Fibroblast of the aortic adventitia (primary cell): ENCODE measurements around the gene TERT. TPM values are rescaled to one million over a fixed set of nuclear protein-coding genes. Genes with fewer than 3 reads are reported as not detected.
"Not testable (repeated sequence)": the region's sequence is repeated elsewhere in the genome, so short reads cannot be mapped to it uniquely, and the experiment has no call there.

Source experiments
- DNase-seq: peaks from one replicate; pipeline ENCODE4 v3.0.0-alpha.2; 2010; ENCODE audit warnings: low read depth
- H3K4me3 ChIP-seq: 2 replicates; pipeline ENCODE4 v1.5.1; 2011; ENCODE audit warnings: low read depth, mild to moderate bottlenecking, control low read depth, low read length, moderate library complexity
- total RNA-seq: library from RNA; depleted of rRNA; stranded (reverse); fragments of >200 nt; gene quantifications from 2 replicates; pipeline ENCODE4 v1.2.3, GENCODE V29; 2012; ENCODE audit warnings: low replicate concordance
- TF ChIP-seq, protein P1 (sequence below): IDR thresholded peaks from 2 replicates; pipeline ENCODE4 v1.5.1; 2011; ENCODE audit warnings: mild to moderate bottlenecking, low read length, control low read depth, inconsistent platforms; ENCODE audit not compliant: insufficient read depth

The TERT gene
- total RNA-seq, 1 donor, result not detected

DNA sequence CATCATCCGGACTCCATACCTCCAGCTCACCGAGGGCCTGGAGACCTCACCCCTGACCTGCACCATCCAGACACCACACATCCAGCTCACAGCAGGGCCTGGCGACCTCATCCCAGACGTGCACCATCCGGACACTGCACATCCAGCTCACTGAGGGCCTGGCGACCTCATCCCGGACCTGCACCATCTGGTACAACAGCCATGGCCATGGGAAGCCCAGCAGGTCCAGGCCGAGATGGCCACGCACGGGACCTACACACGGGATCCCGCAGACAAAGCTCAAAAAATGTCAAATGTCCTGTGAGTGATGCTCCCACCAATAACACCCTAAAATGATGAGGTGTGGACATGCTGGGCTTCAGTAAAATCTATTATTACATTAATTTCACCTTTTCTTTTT lies 9.7 kb downstream of the TERT start:
- no peak overlapping the region for H3K4me3 ChIP-seq
- TF ChIP-seq, protein P1, sequence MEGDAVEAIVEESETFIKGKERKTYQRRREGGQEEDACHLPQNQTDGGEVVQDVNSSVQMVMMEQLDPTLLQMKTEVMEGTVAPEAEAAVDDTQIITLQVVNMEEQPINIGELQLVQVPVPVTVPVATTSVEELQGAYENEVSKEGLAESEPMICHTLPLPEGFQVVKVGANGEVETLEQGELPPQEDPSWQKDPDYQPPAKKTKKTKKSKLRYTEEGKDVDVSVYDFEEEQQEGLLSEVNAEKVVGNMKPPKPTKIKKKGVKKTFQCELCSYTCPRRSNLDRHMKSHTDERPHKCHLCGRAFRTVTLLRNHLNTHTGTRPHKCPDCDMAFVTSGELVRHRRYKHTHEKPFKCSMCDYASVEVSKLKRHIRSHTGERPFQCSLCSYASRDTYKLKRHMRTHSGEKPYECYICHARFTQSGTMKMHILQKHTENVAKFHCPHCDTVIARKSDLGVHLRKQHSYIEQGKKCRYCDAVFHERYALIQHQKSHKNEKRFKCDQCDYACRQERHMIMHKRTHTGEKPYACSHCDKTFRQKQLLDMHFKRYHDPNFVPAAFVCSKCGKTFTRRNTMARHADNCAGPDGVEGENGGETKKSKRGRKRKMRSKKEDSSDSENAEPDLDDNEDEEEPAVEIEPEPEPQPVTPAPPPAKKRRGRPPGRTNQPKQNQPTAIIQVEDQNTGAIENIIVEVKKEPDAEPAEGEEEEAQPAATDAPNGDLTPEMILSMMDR, result no peak
- no peak for DNase-seq

DNA sequence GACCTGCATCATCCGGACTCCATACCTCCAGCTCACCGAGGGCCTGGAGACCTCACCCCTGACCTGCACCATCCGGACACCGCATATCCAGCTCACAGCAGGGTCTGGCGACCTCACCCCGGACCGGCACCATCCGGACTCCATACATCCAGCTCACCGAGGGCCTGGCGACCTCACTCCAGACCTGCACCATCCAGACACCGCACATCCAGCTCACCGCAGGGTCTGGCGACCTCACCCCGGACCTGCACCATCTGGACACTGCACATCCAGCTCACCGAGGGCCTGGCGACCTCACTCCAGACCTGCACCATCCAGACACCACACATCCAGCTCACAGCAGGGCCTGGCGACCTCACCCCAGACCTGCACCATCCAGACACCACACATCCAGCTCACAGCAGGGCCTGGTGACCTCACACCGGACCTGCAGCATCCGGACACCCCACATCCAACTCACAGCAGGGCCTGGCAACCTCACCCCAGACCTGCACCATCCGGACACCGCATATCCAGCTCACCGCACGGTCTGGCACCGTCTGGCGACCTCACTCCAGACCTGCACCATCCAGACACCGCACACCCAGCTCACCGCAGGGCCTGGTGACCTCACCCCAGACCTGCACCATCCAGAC lies 10.4 kb downstream of the TERT start:
- not testable (repeated sequence) for DNase-seq, H3K4me3 ChIP-seq

DNA sequence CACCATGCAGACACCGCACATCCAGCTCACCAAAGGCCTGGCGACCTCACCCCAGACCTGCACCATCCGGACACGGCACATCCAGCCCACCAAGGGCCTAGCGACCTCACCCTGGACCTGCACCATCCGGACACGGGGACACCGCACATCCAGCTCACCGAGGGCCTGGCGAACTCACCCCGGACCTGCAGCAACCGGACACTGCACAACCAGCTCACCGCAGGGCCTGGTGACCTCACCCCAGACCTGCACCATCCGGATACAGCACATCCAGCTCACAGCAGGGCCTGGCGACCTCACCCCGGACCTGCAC lies 11.2 kb downstream of the TERT start:
- H3K4me3 ChIP-seq, DNase-seq: not testable (repeated sequence)

DNA sequence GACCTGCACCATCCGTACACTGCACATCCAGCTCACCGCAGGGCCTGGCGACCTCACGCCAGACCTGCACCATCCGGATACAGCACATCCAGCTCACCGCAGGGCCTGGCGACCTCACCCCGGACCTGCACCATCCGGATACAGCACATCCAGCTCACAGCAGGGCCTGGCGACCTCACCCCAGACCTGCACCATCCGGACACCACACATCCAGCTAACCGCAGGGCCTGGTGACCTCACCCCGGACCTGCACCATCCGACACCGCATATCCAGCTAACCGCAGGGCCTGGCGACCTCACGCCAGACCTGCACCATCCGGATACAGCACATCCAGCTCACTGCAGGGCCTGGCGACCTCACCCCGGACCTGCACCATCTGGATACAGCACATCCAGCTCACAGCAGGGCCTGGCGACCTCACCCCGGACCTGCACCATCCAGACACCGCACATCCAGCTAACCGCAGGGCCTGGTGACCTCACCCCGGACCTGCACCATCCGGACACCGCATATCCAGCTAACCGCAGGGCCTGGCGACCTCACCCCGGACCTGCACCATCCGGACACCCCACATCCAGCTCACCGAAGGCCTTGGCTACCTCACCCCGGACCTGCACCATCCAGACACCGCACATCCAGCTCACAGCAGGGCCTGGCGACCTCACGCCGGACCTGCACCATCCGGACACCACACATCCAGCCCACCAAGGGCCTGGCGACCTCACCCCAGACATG lies 11.7 kb downstream of the TERT start:
- not testable (repeated sequence) for H3K4me3 ChIP-seq, DNase-seq

DNA sequence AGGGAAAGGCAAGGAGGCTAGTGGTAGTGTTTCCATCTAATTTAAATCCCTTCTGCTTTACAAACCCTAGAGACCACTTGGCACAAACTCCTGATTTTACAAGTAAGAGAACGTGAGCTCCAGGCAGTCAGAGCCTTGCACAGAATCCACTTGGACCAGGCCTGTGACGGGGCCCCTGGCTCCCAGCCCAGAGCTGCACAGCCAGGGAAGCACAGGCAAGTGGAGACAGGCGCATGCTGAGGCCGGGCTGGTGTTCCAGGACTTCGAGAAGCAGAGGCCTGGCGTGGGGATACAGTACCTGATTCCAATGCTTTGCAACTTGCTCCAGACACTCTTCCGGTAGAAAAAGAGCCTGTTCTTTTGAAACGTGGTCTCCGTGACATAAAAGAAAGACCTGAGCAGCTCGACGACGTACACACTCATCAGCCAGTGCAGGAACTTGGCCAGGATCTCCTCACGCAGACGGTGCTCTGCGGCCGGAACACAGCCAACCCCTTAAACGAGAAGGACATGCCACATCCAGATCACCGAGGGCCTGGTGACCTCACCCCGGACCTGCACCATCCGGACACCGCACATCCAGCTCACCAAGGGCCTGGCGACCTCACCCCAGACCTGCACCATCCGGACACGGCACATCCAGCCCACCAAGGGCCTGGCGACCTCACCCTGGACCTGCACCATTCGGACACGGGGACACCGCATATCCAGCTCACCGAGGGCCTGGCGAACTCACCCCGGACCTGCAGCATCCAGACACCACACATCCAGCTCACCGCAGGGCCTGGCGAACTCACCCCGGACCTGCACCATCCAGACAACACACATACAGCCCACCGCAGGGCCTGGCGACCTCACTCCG lies 12.5 kb downstream of the TERT start:
- H3K4me3 ChIP-seq, result no peak overlapping the region
- DNase-seq, result no peak
- TF ChIP-seq, protein P1, result no peak

DNA sequence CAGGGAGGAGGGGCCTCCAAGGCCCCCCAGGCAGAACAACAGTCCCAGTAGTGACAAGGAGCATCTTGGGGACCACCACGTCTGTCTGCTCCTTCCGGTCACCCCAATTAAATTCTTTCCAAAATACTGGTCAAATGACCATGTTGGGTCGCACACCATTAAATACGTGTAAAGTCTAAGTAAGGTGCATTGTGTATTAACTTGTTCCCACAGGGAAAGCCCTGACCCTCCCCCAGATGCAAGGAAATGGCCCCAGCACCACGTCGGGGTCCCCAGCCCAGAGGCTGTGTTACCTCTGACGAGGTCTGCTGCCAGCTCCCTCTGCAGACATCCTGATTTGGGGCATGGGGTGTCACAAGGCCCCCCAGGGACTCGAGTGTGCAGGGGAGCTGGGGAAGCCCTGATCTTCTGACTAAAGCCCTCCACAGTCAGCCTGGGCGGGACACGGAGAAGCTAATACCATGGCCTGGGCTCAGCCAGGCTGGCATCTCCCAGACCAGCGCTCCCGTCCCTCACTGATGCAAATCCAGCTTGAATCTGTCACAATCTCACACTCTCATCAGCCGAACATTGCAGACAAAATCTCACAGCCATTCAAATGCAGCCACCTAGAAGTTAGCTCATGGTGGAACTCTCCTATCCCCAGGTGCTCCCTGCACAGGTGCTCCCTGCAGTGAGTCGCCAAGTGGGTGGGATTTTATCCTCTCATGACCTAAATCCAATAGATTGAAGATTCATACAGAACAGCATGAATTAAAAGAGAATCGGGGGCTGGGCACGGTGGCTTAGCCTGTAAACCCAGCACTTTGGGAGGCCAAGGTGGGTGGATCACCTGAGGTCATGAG lies 13.6 kb downstream of the TERT start:
- H3K4me3 ChIP-seq, result no peak overlapping the region
- TF ChIP-seq, protein P1, result no peak
- DNase-seq, result no peak

DNA sequence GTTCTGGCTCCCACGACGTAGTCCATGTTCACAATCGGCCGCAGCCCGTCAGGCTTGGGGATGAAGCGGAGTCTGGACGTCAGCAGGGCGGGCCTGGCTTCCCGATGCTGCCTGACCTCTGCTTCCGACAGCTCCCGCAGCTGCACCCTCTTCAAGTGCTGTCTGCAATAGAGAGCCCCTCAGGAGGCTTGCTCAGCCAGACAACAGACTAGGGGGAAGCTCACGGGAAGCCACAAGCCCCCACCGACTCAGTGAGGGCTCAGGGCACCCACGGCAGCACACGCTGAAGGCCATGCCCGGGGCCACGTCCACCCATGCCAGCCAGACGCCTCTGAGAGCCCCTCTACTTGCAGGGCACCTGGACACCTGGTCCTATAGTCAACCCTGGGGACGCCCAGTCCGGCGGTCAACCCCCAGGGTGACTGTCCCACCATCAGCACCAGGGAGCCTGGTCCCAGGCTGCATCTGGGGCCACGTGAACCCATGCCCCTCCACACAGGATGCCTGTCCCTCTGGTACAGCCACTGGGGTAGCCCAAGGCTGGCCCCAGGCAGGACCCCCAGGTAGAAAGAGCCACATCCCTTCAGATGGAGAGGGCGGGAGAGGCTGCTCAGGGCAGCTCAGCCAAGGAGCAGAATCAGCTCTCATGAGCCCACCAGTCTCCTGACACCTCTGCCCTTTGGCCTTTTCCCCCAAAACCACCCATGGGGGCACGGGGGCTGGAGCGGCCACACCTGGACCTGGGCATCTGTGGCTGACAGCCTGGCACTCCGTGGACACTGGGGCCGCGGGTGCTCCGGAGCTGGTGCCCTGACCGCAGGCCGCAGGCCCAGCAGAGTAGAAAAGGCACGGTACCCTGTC lies 14.5 kb downstream of the TERT start:
- H3K4me3 ChIP-seq, result no peak overlapping the region
- TF ChIP-seq, protein P1, result no peak
- DNase-seq, result no peak
